ENCODE results near the gene NRG2. TPM values are rescaled to one million over a fixed set of nuclear protein-coding genes. Genes with fewer than 3 reads are reported as not detected.

NRG2 gene
- total RNA-seq, 4 donors from 2014 or later, result 0.80 TPM; not detected in 3

GRCh38 chr5:139898981-139899380 lies 144.1 kb downstream of the NRG2 start:
- no peak overlapping the region for H3K4me3 ChIP-seq
- H3K27me3 ChIP-seq, result peaks cover 0 to 1% of the 10 kb centered on the region in 2 donors
- H3K4me1 ChIP-seq, result peaks cover 0 to 8% (median 2%) of the 10 kb centered on the region in 4 donors
- no peaks in the 10 kb centered on the region for H3K9me3 ChIP-seq
- no peak overlapping the region for H3K27ac ChIP-seq
- TF ChIP-seq, protein P1, sequence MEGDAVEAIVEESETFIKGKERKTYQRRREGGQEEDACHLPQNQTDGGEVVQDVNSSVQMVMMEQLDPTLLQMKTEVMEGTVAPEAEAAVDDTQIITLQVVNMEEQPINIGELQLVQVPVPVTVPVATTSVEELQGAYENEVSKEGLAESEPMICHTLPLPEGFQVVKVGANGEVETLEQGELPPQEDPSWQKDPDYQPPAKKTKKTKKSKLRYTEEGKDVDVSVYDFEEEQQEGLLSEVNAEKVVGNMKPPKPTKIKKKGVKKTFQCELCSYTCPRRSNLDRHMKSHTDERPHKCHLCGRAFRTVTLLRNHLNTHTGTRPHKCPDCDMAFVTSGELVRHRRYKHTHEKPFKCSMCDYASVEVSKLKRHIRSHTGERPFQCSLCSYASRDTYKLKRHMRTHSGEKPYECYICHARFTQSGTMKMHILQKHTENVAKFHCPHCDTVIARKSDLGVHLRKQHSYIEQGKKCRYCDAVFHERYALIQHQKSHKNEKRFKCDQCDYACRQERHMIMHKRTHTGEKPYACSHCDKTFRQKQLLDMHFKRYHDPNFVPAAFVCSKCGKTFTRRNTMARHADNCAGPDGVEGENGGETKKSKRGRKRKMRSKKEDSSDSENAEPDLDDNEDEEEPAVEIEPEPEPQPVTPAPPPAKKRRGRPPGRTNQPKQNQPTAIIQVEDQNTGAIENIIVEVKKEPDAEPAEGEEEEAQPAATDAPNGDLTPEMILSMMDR (IDR thresholded peaks at IDR 0.05), result no peak
- no peak for TF ChIP-seq POLR2A (IDR thresholded peaks at IDR 0.05)
- H3K36me3 ChIP-seq, result no peaks in the 10 kb centered on the region
- peak in 1 of 3 donors; percentile 18 for DNase-seq

DNA sequence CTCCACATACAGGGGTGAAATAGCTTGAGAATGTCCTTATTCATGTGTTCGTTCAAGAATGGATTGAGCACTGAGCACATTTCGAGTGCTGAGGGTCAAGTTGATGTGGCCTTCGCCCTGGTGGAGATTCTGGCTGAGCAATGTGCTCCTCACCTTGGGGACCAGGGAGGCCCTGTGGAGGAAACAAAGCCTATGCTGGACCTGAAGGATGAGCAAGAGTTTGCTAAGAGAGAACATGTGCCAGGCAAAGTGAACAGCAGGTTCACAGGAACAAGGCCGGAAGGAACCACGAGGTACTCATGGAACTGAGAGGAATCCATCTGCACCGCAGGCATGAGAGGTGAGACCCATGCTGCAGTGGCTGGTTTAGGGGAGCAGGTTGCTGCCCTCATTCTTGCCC lies 145.1 kb downstream of the NRG2 start:
- H3K4me3 ChIP-seq, result no peak overlapping the region
- H3K9me3 ChIP-seq, result no peaks in the 10 kb centered on the region
- no peaks in the 10 kb centered on the region for H3K36me3 ChIP-seq
- no peaks in the 10 kb centered on the region for H3K27me3 ChIP-seq
- no peak overlapping the region for H3K27ac ChIP-seq
- H3K4me1 ChIP-seq, result no peaks in the 10 kb centered on the region
- no peak for DNase-seq
- TF ChIP-seq, protein P1 (IDR thresholded peaks at IDR 0.05), result no peak
- TF ChIP-seq POLR2A (IDR thresholded peaks at IDR 0.05), result no peak

GRCh38 chr5:139897342-139897741 lies 145.8 kb downstream of the NRG2 start:
- DNase-seq, result no peak
- Histone ChIP-seq H3K4me1 (no peaks in the 10 kb centered on the region), H3K27ac (no peak overlapping the region), H3K36me3 (no peaks in the 10 kb centered on the region), H3K4me3 (no peak overlapping the region), H3K9me3 (no peaks in the 10 kb centered on the region), H3K27me3 (no peaks in the 10 kb centered on the region)
- TF ChIP-seq, protein P1 (IDR thresholded peaks at IDR 0.05), result no peak

GRCh38 chr5:139896718-139897117 lies 146.4 kb downstream of the NRG2 start:
- no peaks in the 10 kb centered on the region for H3K9me3 ChIP-seq
- DNase-seq, result peak in 1 of 3 donors; percentile 11

DNA sequence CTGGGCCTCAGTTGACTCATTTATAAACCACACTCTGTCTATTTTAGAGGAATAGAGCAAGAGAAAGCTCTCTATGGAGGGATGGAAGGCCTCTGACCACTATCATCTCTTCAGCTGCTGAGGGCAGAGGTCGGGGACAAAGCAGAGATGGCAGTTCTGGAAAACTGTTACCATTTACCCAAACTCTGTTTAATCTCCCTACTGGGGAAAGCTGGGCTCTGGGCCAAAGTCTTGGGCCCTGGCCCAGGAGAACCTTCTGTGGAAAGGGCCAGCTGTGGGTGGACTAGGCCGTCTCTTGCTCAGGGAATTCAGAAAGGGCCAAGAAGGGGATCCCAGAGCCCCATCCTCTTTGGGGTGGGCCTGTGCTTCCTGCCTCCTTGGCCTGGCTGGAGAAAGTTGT lies 147.5 kb downstream of the NRG2 start:
- no peaks in the 10 kb centered on the region for H3K27me3 ChIP-seq
- no peak overlapping the region for H3K27ac ChIP-seq
- no peak overlapping the region for H3K4me3 ChIP-seq
- no peak for TF ChIP-seq POLR2A (IDR thresholded peaks at IDR 0.05)
- TF ChIP-seq, protein P1 (IDR thresholded peaks at IDR 0.05), result no peak
- no peaks in the 10 kb centered on the region for H3K9me3 ChIP-seq
- no peaks in the 10 kb centered on the region for H3K36me3 ChIP-seq
- peak in 1 of 3 donors; percentile 27 for DNase-seq
- no peaks in the 10 kb centered on the region for H3K4me1 ChIP-seq

More at GRCh38 chr5:139896718-139897117, 146.4 kb downstream of the NRG2 start:
- no peak overlapping the region for H3K27ac ChIP-seq
- no peaks in the 10 kb centered on the region for H3K27me3 ChIP-seq
- H3K4me3 ChIP-seq, result no peak overlapping the region
- TF ChIP-seq POLR2A (IDR thresholded peaks at IDR 0.05), result no peak
- TF ChIP-seq, protein P1 (IDR thresholded peaks at IDR 0.05), result no peak
- no peaks in the 10 kb centered on the region for H3K4me1 ChIP-seq
- no peaks in the 10 kb centered on the region for H3K36me3 ChIP-seq

DNA sequence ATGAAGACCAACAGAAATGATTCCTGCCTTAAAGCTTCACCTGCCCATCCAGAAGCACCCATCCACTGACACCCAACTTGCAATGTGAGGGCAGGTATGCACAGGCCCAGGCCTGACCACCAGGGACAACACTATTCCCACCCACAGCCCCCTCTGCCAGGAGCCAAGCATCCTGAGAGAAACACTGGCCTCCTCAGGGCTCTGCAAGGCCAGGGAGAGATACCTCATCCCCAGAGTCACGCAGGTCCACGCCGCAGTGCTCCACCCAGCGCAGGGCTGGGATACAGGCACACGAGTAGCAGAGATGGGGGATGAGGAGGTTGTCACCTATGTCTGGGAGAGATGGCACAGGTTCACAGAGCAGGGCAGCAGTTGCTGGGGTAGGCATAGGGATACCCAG lies 148.1 kb downstream of the NRG2 start:
- no peaks in the 10 kb centered on the region for H3K4me1 ChIP-seq
- H3K4me3 ChIP-seq, result no peak overlapping the region
- TF ChIP-seq POLR2A (IDR thresholded peaks at IDR 0.05), result no peak
- TF ChIP-seq, protein P1 (IDR thresholded peaks at IDR 0.05), result no peak
- DNase-seq, result no peak
- no peaks in the 10 kb centered on the region for H3K36me3 ChIP-seq
- H3K9me3 ChIP-seq, result no peaks in the 10 kb centered on the region
- H3K27me3 ChIP-seq, result no peaks in the 10 kb centered on the region
- no peak overlapping the region for H3K27ac ChIP-seq
